GM21515 (cell line): ENCODE measurements around the gene C17orf107.

Experiments used
- ATAC-seq: cut with Tn5 transposase; IDR thresholded peaks from one replicate; pipeline ENCODE4 v1.9.1; 2021; ENCODE audit not compliant: unreplicated experiment

The C17orf107 gene

GRCh38 chr17:4948166-4948930, 49.0 kb downstream of the C17orf107 start, which contains the start of gene PFN1:
PFN1 (minus strand) TSS chr17:4948530; CDS start chr17:4948394, 136 bp downstream.
- ATAC-seq = no peak

- ATAC-seq = peak; percentile 28
Observed at GRCh38 chr17:4948931-4949320, 49.6 kb downstream of the C17orf107 start.

GRCh38 chr17:4949321-4950074, 50.2 kb downstream of the C17orf107 start:
- peak; percentile 29 for ATAC-seq

GRCh38 chr17:4950075-4950745, 50.9 kb downstream of the C17orf107 start:
- no peak for ATAC-seq

GRCh38 chr17:4950746-4951204, 51.4 kb downstream of the C17orf107 start, which contains the start of gene ENO3:
ENO3 (plus strand) TSS chr17:4951119; CDS start chr17:4951830, 711 bp downstream.
- no peak for ATAC-seq

- no peak for ATAC-seq
Observed at GRCh38 chr17:4951486-4951885, 52.1 kb downstream of the C17orf107 start.
